Measurements from ENCODE around the gene RMP24.

The RMP24 gene

DNA sequence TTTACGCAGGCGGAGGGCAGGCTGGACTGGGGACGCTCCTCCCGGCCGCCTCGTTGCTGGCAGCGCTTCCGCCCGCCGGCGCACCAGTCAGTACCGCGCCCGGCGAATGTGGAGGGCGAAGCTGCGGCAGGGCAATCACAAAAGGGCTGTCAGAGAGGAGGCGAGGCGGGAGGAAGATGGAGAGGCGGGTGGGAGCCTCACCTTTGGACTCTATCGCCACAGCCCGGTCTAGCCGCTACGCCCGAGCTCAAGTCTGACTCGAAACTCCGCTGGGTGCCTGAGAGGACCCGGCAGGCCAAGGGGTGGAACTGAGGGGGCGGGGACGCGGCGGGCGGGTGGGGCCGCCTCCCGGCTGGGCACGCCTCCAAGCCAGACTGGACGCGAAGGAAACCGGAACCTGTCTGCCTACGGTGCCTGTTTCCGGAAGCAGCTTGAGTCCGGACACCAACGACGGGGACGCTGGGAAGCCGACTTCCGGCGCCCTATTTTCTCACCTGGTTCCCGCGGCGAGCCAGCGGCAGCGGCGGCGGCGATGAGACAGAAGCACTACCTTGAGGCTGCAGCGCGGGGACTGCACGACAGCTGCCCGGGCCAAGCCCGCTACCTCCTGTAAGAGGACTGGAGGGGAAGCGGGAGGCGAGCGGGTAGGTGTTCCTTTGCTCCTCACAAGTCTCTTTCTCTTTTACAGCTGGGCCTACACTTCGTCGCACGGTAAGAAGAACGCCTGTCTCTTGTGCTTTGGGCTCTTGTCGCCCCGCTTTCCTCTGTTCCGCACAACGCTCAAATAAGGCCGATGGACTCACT lies at the start of gene RMP24:
RMP24 (plus strand) TSS at position 483 of the 804 bp plus-strand sequence.
- Histone ChIP-seq H3K36me3 (ENCODE audit: control insufficient read depth, insufficient read depth, low read length) (peaks cover 38% of the 10 kb centered on the region), H3K27me3 (ENCODE audit: control insufficient read depth, insufficient read depth, low read length) (no peaks in the 10 kb centered on the region), H3K9ac (ENCODE audit: low read depth, low read length) (peak within 1 kb of the TSS; percentile 81), H3K27ac (ENCODE audit: low read depth, low read length) (peak within 1 kb of the TSS; percentile 90), H3K4me3 (ENCODE audit: low read depth, low read length) (peak within 1 kb of the TSS; percentile 90), H3K9me3 (ENCODE audit: control insufficient read depth, insufficient read depth, low read length) (no peaks in the 10 kb centered on the region), H3K4me1 (ENCODE audit: control insufficient read depth, insufficient read depth, low read length) (0 out of 2 replicates have a peak, but pooled peaks cover 3% of the 10 kb centered on the region)

DNA sequence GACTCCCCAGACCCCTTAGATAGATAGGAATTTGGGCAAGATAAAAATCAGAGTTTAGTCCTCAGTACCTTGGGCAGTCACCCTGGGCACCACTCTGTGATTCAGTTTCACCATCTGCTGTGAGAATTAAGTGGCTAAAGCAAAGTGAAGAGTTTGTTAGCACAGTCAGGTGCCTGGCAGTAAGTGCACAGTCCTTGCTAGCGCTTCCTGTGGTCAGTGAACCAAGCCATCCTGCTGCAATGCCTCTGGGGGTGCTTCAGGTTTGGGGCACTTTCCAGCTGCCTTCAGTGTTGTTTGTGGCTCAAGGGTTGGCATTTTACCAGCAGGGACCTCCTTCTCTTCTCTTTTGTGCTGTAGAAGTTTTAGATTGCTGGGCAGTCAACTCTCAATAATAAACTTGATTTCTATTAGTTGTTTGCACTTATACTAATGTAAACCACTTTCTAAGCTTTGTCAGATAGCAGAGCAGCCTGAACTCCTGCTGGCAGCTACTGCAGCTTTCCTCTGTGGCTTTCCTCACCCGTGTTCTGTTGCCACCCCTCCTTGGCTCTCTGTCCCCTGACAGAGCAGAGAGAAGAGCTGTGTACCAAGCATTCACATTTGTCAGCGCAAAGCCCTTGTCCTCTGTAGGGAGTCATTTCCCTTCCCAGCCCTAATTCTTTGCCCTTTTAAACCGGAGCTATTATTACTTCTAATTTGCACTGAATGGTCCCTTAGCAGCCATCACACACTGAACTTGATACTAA lies 48.4 kb upstream of the RMP24 start:
- H3K4me1 ChIP-seq (ENCODE audit: control insufficient read depth, insufficient read depth, low read length): peaks cover 19% of the 10 kb centered on the region
- no peaks in the 10 kb centered on the region for H3K9me3 ChIP-seq (ENCODE audit: control insufficient read depth, insufficient read depth, low read length)
- H3K9ac ChIP-seq (ENCODE audit: low read depth, low read length): no peak overlapping the region
- no peaks in the 10 kb centered on the region for H3K36me3 ChIP-seq (ENCODE audit: control insufficient read depth, insufficient read depth, low read length)
- H3K4me3 ChIP-seq (ENCODE audit: low read depth, low read length): no peak overlapping the region
- H3K27ac ChIP-seq (ENCODE audit: low read depth, low read length): peak overlapping the region; percentile 32
- H3K27me3 ChIP-seq (ENCODE audit: control insufficient read depth, insufficient read depth, low read length): no peaks in the 10 kb centered on the region

DNA sequence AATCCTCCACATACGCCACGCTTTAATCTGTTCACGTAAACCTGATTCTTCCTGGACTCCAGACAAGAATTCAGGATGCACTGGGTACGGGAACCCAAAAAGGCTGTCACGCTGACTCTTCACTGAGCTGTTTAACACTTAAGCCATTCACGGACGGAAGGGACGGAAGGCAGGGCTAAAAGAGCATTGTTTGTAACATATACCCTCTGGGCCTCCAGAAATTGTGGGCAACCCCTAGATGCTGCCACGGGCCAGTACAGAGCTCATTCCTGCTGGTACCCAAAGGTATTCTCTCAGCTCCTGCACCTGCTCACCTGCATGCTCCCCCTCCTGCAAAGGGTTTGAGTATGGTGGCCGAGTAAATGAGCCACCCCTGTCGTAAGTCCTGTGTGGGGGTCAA lies 45.6 kb upstream of the RMP24 start:
- Histone ChIP-seq H3K9me3 (ENCODE audit: control insufficient read depth, insufficient read depth, low read length) (no peaks in the 10 kb centered on the region), H3K36me3 (ENCODE audit: control insufficient read depth, insufficient read depth, low read length) (no peaks in the 10 kb centered on the region; the same call in 1 of the 2 replicates), H3K4me3 (ENCODE audit: low read depth, low read length) (no peak overlapping the region), H3K27me3 (ENCODE audit: control insufficient read depth, insufficient read depth, low read length) (no peaks in the 10 kb centered on the region), H3K4me1 (ENCODE audit: control insufficient read depth, insufficient read depth, low read length) (peaks cover 19% of the 10 kb centered on the region), H3K9ac (ENCODE audit: low read depth, low read length) (no peak overlapping the region), H3K27ac (ENCODE audit: low read depth, low read length) (no peak overlapping the region)

GRCh38 chr18:35927430-35927829 lies 45.0 kb upstream of the RMP24 start:
- Histone ChIP-seq H3K36me3 (ENCODE audit: control insufficient read depth, insufficient read depth, low read length) (no peaks in the 10 kb centered on the region; the same call in 1 of the 2 replicates), H3K4me3 (ENCODE audit: low read depth, low read length) (no peak overlapping the region), H3K27ac (ENCODE audit: low read depth, low read length) (no peak overlapping the region), H3K9me3 (ENCODE audit: control insufficient read depth, insufficient read depth, low read length) (no peaks in the 10 kb centered on the region), H3K27me3 (ENCODE audit: control insufficient read depth, insufficient read depth, low read length) (no peaks in the 10 kb centered on the region), H3K4me1 (ENCODE audit: control insufficient read depth, insufficient read depth, low read length) (peaks cover 19% of the 10 kb centered on the region), H3K9ac (ENCODE audit: low read depth, low read length) (no peak overlapping the region)

- Histone ChIP-seq H3K9me3 (ENCODE audit: control insufficient read depth, insufficient read depth, low read length) (no peaks in the 10 kb centered on the region), H3K4me3 (ENCODE audit: low read depth, low read length) (no peak overlapping the region), H3K27me3 (ENCODE audit: control insufficient read depth, insufficient read depth, low read length) (no peaks in the 10 kb centered on the region), H3K4me1 (ENCODE audit: control insufficient read depth, insufficient read depth, low read length) (no peaks in the 10 kb centered on the region), H3K27ac (ENCODE audit: low read depth, low read length) (no peak overlapping the region), H3K36me3 (ENCODE audit: control insufficient read depth, insufficient read depth, low read length) (peaks cover 42% of the 10 kb centered on the region), H3K9ac (ENCODE audit: low read depth, low read length) (no peak overlapping the region)
These were observed 38.5 kb upstream of the RMP24 start for GRCh38 chr18:35933982-35934381.

DNA sequence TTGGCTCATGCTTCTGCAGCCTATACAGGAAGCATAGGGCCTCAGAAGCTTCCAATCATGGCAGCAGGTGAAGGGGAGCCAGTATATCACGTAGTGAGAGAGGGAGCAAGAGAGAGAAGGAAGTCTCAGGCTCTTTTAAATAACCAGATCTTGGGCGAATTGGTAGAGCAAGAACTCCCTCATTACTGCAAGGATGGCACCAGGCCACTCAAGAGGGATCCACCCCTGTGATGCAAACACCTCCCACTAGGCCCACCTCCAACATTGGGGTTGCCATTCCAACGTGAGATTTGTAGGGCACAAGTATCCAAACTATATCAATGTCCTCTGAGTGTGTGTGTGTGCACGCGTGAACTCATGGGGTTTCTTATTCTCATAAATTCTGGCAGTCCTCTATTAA lies 37.6 kb upstream of the RMP24 start:
- H3K4me3 ChIP-seq (ENCODE audit: low read depth, low read length): no peak overlapping the region
- no peaks in the 10 kb centered on the region for H3K27me3 ChIP-seq (ENCODE audit: control insufficient read depth, insufficient read depth, low read length)
- H3K36me3 ChIP-seq (ENCODE audit: control insufficient read depth, insufficient read depth, low read length): peaks cover 43% of the 10 kb centered on the region
- H3K9ac ChIP-seq (ENCODE audit: low read depth, low read length): no peak overlapping the region
- no peak overlapping the region for H3K27ac ChIP-seq (ENCODE audit: low read depth, low read length)
- H3K4me1 ChIP-seq (ENCODE audit: control insufficient read depth, insufficient read depth, low read length): 0 out of 2 replicates have a peak, but pooled peaks cover 6% of the 10 kb centered on the region
- no peaks in the 10 kb centered on the region for H3K9me3 ChIP-seq (ENCODE audit: control insufficient read depth, insufficient read depth, low read length)

GRCh38 chr18:35935805-35936204 lies 36.7 kb upstream of the RMP24 start:
- Histone ChIP-seq H3K36me3 (ENCODE audit: control insufficient read depth, insufficient read depth, low read length) (peaks cover 43% of the 10 kb centered on the region), H3K9me3 (ENCODE audit: control insufficient read depth, insufficient read depth, low read length) (no peaks in the 10 kb centered on the region), H3K27ac (ENCODE audit: low read depth, low read length) (no peak overlapping the region), H3K27me3 (ENCODE audit: control insufficient read depth, insufficient read depth, low read length) (no peaks in the 10 kb centered on the region), H3K4me1 (ENCODE audit: control insufficient read depth, insufficient read depth, low read length) (0 out of 2 replicates have a peak, but pooled peaks cover 7% of the 10 kb centered on the region), H3K9ac (ENCODE audit: low read depth, low read length) (no peak overlapping the region), H3K4me3 (ENCODE audit: low read depth, low read length) (no peak overlapping the region)

GRCh38 chr18:35936951-35937350 lies 35.5 kb upstream of the RMP24 start:
- no peak overlapping the region for H3K4me3 ChIP-seq (ENCODE audit: low read depth, low read length)
- no peak overlapping the region for H3K9ac ChIP-seq (ENCODE audit: low read depth, low read length)
- H3K9me3 ChIP-seq (ENCODE audit: control insufficient read depth, insufficient read depth, low read length): no peaks in the 10 kb centered on the region
- H3K27ac ChIP-seq (ENCODE audit: low read depth, low read length): no peak overlapping the region
- H3K36me3 ChIP-seq (ENCODE audit: control insufficient read depth, insufficient read depth, low read length): peaks cover 43% of the 10 kb centered on the region
- H3K4me1 ChIP-seq (ENCODE audit: control insufficient read depth, insufficient read depth, low read length): 0 out of 2 replicates have a peak, but pooled peaks cover 7% of the 10 kb centered on the region
- H3K27me3 ChIP-seq (ENCODE audit: control insufficient read depth, insufficient read depth, low read length): no peaks in the 10 kb centered on the region

DNA sequence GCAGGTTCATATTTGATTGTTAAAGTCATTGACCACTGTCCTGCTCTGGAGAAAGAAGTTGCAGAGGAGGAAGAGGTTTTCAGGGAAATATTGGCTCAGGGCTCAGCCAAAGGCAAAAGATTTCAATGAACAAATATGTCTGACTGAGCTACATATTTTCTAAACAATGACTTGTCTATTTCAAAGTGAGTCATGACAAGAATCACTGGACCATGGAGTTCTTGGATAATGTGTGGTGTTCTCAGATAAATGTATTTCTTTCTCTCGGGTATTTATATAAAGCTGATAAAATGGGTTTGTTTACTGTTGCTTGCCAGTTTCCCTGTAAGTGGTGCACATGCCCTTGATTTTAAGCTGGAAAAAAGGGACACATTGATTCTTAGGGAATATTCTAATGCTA lies 34.3 kb upstream of the RMP24 start:
- H3K9ac ChIP-seq (ENCODE audit: low read depth, low read length): no peak overlapping the region
- no peaks in the 10 kb centered on the region for H3K9me3 ChIP-seq (ENCODE audit: control insufficient read depth, insufficient read depth, low read length)
- H3K27me3 ChIP-seq (ENCODE audit: control insufficient read depth, insufficient read depth, low read length): no peaks in the 10 kb centered on the region
- 0 out of 2 replicates have a peak, but pooled peaks cover 7% of the 10 kb centered on the region for H3K4me1 ChIP-seq (ENCODE audit: control insufficient read depth, insufficient read depth, low read length)
- no peak overlapping the region for H3K4me3 ChIP-seq (ENCODE audit: low read depth, low read length)
- H3K36me3 ChIP-seq (ENCODE audit: control insufficient read depth, insufficient read depth, low read length): peaks cover 50% of the 10 kb centered on the region
- no peak overlapping the region for H3K27ac ChIP-seq (ENCODE audit: low read depth, low read length)

DNA sequence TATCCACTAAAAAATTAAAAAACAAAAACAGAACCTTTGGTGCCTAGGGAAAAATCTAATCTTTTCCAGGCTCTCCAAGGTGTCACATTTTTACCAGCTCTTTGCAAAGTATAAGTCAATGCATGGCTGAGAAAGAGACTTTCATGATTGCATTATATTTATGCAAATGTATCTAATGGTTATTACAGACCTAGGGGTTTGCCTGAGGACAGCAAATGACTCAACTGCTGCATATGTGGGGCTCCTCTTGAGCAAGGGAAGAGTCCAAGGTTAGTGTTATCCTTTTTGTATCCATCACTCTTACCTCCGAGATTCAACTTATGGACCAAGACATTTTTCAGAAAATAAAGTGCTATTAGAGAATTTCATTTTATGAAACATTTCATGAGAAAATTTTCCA lies 33.9 kb upstream of the RMP24 start:
- Histone ChIP-seq H3K4me3 (ENCODE audit: low read depth, low read length) (no peak overlapping the region), H3K9ac (ENCODE audit: low read depth, low read length) (no peak overlapping the region), H3K27me3 (ENCODE audit: control insufficient read depth, insufficient read depth, low read length) (no peaks in the 10 kb centered on the region)

GRCh38 chr18:35939138-35939537 lies 33.3 kb upstream of the RMP24 start:
- no peak overlapping the region for H3K9ac ChIP-seq (ENCODE audit: low read depth, low read length)
- H3K4me3 ChIP-seq (ENCODE audit: low read depth, low read length): no peak overlapping the region
- peaks cover 56% of the 10 kb centered on the region for H3K36me3 ChIP-seq (ENCODE audit: control insufficient read depth, insufficient read depth, low read length)
- H3K27me3 ChIP-seq (ENCODE audit: control insufficient read depth, insufficient read depth, low read length): no peaks in the 10 kb centered on the region
- no peak overlapping the region for H3K27ac ChIP-seq (ENCODE audit: low read depth, low read length)
- H3K9me3 ChIP-seq (ENCODE audit: control insufficient read depth, insufficient read depth, low read length): no peaks in the 10 kb centered on the region
- 0 out of 2 replicates have a peak, but pooled peaks cover 7% of the 10 kb centered on the region for H3K4me1 ChIP-seq (ENCODE audit: control insufficient read depth, insufficient read depth, low read length)

More for the DNA sequence above, 33.9 kb upstream of the RMP24 start:
- Histone ChIP-seq H3K4me1 (ENCODE audit: control insufficient read depth, insufficient read depth, low read length) (0 out of 2 replicates have a peak, but pooled peaks cover 7% of the 10 kb centered on the region), H3K36me3 (ENCODE audit: control insufficient read depth, insufficient read depth, low read length) (peaks cover 54% of the 10 kb centered on the region), H3K9me3 (ENCODE audit: control insufficient read depth, insufficient read depth, low read length) (no peaks in the 10 kb centered on the region), H3K27ac (ENCODE audit: low read depth, low read length) (no peak overlapping the region)

Measured in HUES48 (cell line).